ENCODE results near the gene IL1RL1.
A peak's percentile ranks its signal among the peaks of the same experiment; 100 is the strongest.

IL1RL1 gene

DNA sequence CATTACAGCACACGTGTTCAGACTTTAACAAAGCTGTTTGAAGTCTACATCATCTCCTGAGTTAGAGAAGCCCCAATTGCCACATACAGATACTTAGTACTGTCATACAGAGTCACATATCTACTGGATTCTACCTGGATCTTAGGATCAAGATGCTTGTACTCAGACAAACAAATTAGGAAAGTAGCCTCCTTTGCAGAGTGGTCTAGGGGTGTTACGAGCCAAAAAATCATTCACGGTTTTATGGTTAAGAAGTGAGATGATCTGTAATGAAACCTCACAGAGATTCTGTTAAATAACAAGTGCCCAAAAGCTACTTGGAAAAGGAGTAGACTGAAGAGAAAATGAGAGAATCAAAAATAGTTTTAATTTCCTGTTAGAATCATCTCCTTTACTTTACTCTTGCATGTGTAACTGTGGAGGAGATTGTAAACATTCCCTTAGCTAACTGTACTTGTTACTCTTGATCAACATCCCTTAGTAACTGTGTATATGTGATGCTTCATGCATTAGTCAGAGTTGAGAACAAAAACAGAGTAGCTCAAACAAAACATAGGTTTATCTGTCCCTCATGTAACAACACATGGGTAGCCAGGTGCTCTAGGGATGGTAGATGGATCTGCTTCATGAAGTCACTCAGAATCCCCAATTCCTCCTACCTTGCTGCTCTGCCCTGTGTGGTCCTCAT, 16.4 kb upstream of the IL1RL1 start:
- no peak for DNase-seq

DNA sequence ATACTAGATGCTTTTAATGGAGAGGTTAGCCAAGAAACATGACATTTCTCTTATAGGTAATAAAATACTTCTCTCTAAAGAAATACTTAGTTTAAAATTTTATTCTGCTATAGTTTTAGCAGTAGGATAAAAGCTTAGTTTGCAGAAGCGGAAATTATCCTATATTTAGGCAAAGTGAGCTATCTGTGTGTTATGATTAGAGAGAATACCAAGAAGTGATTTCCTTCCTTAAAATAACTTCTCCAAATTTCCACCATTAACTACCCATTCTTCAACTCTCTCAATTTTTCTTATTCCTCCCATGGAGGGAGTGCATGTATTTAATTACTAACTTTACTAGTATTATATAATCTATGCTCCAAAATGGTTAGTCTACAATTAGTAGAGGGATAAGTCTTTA, 15.8 kb upstream of the IL1RL1 start:
- no peak for DNase-seq

DNA sequence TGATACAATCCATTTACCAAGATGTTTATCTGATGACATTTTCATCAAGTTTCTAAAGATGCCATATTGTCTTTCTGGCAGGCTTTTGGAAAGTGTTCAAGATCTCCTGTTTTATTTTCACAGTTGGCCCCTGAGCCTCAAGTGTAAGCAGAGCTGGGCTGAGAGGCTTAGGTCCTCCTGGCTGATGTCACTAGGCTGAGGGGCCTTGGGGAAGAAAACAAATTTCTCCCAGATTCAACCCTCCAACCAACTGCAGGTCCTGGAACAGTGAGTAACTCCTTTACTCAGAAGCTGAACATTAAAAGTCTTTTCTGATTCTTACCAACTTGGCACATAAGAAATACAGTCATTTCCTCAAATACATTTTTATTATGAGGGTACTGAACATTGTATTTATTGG, 14.9 kb upstream of the IL1RL1 start:
- DNase-seq, result no peak

DNA sequence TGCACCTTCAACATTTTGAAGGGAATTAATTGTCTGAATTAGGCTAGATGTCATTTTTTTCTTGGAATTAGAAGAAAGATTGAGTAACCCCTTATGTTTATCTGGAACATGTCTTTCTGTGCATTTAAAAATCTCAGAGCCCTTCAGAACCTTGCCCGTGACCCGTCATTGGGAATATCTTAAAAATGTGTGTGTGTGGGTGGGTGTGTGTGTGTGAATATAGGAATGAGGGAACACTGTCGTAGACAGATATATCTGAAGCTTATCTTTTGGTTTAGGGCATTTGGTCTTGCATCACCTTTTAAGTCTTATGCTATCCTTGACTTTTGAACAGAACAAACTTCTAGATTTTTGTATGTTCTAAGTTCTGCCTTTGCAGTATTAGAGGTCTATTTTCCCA, 13.5 kb upstream of the IL1RL1 start:
- DNase-seq, result no peak

DNA sequence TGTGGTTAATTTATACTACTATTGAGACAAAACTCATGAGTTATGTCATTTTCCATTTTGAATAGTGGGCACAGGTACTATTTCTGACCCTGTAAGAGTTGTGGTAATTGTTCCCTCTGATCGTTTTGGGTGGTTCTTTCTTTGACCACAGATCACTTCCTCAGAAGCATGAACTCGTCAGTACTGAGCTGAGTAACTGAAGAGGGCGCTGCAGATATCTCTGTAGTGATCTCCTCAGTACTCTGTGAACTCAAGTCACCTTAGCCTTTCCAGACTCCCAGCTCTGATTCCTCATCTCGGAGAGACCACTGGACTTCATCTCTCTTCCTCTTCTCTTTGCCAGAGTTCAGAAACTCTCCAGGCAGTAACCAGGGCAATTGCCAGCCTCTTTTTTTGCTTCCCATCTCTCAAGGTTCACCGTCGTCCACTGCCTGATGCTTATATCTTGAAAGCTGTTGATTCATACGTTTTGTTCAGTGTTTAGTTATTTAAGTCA, 9.4 kb upstream of the IL1RL1 start:
- DNase-seq, result peak; percentile 48 to 68

DNA sequence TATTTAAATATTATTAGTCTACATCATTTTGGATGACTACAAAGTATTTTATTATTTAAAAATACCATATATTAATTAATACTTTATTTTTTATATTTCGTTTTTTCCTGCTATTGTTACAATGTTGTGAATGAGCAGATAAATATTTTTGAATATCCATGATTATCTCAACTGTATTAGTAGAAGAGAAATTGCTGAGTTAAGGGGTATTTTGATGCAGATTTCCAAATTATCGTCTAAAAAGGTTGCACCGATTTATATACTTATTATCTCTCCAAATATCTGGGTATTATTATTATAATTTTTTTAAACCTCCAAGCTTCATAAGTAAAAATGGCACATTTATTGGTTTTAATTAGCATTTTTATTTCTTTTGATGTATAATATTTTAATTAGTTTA, 8.9 kb upstream of the IL1RL1 start:
- no peak for DNase-seq

DNA sequence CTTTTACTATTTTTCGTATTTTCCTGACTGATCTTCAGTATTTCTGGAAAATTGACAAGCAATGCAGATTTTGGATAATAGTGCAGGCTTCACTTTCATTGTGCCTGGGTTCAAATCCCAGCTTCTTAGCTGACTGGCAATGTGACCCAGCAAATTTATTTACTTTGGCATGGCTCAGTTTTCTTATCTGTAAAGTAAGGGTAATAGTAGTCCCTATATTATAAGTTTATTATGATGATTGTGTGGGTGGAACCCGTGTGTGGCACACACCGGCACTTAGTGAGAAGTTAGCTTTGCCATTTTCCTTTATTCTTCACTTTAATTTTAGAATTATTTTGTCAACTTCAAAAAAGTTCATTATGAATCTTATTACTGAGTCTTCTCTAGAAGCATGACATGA, 7.8 kb upstream of the IL1RL1 start:
- no peak for DNase-seq

DNA sequence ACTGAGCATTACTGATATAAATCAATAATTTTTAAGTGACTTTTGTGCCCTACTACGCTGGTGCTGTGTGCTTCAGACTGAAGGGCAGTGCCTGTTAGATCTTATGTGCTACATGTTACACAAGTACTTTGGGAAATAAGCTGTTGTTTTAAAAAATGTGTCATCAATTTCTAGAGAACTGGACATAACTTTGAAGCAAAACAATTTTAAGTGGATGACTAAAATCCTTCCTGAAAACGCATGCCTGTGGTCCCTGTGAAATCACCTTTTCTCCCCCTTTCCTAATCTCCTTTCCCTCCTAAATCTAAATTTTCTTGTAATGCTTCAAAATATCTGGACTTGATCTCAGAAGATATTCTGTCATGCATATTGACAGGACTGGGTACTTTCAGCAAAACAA, 7.1 kb upstream of the IL1RL1 start:
- DNase-seq, result no peak

DNA sequence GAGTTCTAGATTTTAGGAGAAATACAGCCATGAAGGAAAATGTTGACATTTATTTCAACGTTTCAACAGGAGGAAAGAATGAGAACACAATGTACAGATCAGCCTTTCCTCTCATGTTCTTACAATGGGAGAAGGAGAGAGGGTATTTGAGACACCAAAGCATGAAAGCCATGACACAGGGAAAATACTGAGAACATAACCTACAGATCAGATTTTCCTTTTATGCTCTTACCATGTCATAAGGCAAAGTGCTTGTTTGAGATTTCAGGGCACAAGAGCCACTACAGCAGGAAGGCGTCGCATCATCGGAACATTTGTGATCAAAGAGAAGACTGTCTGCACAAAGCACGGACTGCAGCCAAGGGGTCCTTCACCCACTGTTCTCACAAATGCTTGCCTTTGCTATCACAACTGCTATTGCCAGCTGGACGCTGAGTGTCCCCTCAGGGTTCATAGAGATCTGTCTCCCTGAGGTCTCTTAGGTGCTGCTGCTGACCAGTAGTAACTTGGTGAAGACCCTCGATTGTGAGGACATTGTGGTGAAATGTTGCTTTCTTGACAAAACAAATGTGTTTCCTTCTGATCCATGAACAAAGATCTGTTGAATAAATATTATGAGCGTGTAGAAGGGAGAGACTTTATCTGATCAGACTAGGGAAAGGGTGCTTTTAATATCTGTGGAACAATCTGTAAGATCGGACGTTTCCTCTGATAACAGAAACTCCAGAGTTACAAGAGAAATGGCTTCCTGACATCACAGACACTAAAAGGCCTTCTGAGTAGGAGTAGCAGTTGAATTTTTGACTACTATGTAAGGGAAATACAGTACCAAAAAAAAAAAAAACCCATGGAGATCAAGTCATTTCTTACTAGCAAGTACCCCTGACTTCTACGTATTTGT, 6.4 kb upstream of the IL1RL1 start:
- no peak for DNase-seq

DNA sequence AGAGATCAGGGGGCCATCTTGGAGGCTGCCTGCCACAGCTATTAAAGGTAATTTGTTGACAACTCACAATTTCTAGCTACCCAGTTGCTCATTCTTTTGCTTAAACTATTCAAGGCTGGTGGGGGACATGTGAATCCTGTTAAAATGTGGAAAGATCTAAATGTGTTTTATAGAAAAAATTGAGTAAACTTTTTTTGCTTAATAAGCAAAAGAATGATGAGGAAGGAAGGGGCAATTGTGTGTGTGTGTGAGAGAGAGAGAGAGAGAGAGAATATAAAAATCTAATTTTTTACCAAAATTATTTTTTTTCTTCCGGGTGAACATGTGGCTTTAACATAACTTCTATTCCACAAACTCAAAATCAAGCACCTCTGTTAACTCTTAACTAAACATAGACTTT, 5.2 kb upstream of the IL1RL1 start:
- DNase-seq, result no peak

DNA sequence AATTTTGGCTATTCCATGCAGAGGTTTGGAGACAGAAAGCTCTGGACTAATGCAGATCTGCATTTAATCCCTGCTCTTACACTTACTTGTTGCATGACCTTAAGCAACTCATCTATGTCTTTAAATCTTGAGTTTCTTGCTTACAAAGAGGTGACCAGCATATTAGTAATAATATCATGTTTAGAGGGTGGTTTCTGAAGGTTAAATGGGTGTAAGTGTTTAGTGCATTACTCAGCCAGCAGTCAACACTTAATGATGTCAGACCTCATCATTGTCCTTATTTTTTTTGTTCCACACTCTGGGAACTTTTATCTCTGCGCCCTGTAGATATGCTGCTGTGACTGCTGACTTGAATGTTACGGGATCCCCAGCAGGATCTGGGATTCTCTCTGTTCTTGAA, 1.7 kb downstream of the IL1RL1 start:
- no peak for DNase-seq

DNA sequence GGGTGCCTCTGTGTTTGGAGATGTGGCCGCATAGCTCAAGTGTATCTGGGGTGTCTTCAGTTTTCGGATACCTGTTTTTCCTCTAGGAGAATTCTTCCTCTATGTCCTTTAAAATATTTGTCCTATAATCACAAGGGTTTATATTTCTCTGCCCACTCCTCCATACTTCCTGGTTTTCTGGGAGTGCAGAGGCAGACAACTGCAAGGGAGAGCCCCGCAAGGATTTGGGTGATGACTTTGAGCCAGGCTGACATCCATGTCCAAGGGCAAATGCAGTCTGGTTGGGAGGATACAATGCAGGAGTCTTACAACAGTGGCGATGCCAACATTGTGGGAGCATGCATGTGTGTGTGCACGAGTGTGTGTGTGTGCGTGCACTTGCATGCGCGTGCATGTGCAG, 2.1 kb downstream of the IL1RL1 start:
- DNase-seq, result no peak

DNA sequence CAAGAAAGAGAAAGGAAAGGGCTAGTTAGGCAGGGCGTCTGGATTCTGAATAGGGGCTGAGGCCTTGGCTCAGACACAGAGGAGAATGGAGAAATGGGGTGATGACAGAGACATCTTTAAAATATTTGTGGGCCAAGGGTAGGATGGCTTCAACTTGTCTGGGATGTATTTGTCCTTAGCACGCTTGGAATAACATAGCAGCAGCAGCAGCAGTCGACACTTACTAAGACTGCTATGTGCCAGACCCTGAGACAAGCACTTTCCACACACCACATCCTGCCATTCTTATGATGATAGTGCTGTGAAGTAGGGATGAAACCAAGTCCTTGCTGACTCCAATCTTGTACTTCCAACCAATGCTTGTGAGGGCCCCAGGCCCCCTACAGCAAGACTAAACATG, 2.6 kb downstream of the IL1RL1 start:
- DNase-seq, result no peak

DNA sequence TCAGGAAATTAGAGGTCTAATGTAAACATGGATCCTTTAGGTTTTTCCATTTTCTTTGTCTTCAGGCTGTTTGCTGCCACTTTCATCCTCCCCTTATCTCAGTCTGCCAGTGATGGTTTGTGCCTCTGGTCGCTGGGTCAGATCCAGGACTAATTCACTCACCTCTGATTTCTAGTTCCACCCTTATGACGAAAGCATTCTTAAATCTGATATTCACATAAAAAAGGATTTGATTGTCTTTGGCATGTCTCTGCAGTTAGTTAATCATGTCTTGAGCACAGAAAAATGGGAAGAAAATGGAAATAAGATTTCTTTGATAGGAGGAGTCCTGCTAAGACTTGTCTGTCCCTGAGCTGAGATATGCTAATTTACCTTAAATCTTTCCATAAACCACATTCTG, 4.6 kb downstream of the IL1RL1 start:
- no peak for DNase-seq

DNA sequence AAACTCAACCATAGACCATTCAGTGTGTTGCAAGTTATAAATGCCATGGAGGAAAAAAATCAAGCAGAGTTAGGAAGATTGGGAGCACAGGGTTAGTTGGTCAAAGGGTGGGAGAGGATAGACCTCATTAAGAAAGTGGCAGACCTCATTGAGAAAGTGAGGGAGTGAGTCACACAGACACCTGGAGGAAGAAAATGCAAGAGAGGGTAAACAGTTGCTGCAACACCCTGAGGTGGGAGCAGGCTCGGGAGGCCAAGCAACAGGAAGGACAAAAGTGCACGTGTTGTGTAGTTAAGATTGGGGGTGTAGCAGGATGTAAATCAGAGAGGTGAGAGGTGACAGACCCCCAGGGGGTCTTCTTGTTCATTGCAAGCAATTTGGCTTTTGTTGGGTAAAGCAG, 6.4 kb downstream of the IL1RL1 start:
- no peak for DNase-seq

DNA sequence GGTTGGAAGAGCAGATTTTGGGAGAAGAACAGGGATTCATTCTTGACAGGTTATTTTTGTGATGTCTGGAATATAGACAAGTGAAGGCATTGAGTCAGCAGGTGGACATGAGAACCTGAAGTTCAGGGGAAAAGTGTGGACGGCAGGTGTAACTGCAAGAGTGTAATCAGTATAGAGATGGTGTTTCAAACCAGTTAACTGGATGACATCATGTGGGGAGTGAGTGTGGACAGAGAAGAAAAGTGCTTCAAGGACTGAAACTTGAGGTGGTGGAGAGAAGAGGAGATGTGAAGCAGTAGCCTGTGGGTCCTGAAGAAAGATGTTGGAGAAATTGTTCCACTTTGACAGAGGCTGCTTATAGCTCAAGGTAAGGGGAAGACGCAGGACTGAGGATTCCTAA, 7.1 kb downstream of the IL1RL1 start:
- DNase-seq, result no peak

DNA sequence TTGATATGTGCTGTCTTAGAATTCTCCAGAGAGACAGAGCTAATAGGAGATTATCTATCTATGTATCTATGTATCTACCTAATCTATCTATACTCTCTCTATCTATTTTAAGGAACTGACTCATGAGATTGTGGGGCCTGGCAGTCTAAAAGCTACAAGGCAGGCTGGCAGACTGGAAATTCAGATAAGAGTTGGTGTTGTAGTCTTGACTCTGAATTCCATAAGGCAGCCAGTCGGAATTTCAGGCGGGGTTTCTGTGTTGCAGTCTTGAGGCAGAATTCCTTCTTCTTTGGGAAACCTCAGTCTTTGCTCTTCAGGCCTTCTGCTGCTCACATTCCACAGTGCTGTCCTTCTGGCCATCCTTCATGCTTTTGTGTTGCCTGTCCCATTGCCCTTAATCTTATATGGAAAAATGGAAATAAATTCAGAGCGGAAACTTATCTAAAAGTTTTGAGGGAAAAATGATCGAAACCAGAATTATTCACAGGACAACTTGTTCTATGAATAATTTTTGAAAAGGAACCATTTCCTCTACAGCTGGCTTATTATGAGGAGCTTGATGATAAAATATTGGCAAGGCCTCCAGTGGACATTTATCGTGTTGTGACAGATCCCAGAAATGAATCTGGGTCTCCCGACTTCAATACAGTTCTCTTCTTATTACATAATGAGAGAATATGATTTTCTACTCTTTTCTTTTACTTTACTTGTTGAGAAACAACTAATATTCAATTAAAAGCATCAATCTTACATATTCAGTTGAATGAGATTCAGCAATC, 10.8 kb downstream of the IL1RL1 start:
- DNase-seq, result no peak

DNA sequence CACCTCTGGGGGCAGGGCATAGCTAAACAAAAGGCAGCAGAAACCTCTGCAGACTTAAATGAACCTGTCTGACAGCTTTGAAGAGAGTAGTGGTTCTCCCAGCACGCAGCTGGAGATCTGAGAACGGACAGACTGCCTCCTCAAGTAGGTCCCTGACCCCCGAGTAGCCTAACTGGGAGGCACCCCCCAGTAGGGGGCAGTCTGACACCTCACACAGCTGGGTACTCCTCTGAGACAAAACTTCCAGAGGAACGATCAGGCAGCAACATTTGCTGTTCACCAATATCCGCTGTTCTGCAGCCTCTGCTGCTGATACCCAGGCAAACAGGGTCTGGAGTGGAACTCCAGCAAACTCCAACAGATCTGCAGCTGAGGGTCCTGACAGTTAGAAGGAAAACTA, 13.6 kb downstream of the IL1RL1 start:
- DNase-seq, result peak in 1 of 2 donors; percentile 17

DNA sequence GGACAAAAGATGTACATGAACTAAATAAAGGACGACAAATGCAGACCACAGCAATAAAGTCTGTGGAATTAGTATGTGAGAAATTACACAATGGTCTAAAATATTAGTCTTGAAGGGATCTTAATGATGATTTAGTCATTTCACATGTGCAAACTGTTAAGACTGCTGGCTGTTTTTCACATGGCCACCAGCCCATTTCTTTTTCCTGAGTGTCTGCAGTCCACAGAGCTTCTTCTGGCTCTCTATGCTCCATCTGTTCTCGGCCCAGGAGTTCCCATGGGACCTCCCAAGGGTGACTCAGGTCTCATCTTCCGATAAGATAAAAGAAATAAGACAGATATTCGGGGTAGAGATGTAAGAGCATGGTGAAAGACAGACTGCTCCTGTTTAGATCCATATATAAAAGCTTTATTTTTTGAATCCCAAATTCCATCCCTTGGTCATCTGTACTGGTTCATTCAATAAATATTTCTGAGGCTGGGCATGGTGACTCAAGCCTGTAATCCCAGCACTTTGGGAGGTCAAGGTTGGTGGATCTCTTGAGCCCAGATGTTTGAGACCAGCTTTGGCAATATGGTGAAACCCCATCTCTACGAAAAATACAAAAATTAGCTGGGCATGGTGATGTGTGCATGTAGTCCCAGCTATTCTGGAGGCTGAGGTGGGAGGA, 20.1 kb downstream of the IL1RL1 start:
- no peak for DNase-seq

DNA sequence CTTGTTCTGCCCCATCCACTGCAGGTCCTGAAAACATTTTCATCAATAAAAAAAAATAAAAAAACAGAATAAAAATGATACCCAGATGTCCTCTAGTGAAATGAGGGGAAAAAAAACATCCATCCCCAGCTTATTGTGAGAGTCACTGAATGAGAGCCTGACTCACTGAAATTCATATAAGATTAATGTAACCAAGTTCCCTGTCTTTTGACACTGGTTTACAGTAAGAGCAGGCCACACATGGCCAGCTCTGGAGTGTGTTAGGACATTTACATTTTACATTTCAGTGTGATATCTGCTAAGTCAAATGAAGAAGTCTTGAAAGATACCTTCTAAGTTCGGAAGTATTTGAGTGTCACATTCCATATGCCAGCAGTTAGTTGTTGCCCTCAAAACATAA, 23.1 kb downstream of the IL1RL1 start:
- DNase-seq, result no peak

DNA sequence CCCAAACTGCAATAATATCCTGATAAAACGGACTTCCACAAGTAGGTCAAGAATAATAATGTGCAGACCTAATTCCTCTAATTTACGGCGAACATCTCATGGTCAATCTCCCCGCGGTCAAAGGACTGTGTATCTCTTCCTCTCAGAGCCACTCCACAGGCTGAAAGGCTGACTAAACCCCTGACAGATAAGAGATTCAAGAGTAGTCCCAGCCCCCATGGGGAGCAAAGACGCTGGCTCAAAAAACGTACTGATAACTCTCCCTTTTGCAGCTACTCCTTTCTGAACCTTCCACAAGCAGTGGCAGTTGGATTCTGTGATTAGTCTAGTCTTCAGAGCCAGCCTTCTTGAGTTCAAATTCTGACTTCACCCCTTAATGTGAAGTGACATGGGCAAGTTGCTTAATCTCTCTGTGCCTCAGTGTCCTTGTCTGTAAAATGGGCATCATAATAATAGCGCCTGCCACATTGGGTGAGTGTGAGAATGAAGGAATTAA, 24.6 kb downstream of the IL1RL1 start:
- no peak for DNase-seq

DNA sequence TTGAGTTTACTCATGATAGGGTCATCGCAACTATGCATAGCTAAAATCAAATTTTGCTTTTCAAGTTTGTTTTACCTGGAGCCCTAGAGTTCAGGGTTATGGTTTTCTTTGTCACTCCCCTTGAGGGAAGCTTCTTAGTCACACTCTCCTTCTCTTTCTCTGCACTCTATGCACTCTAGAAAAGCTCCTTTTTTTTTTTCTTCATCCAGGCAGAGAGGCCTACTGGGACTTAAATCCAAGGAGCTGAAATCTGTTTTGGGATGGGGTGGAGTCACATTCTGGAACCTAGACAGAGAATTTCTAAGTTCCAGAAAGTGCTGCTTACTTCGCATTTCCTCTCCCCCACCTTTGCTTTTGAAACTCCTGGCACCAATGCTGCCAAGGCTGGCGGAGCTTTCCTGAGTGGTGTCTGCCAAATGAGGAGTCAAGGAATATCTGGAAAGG, 25.2 kb downstream of the IL1RL1 start:
- DNase-seq, result no peak

DNA sequence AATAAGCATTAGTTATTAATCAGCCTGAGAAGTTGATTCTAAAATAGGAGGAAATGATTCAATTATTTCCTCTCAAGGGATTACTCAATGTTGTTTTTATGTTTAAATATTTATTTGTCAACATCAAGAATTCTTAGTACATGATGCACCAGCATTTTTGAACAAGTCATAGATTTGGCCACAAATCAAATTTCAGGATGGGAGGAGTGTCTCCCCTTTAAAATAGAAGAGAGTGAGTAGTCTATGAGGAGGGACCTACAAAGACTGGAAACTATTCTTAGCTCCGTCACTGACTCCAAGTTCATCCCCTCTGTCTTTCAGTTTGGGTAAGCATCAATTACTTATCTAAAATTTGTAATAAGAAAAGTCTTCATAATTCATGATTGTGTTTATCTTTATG, 25.6 kb downstream of the IL1RL1 start:
- no peak for DNase-seq
